GM18507 (cell line): ENCODE measurements around the gene ADCY7.

Experiments used
- DNase-seq: peaks from one replicate; pipeline ENCODE4 v3.0.0; 2011; ENCODE audit warnings: low read depth; ENCODE audit not compliant: insufficient read length; ENCODE audit errors: extremely low spot score
- FAIRE-seq: peaks from 2 replicates; lab custom pipeline; 2011; peaks lifted over from hg19 to GRCh38; lab: Jason Lieb, UNC

ADCY7 gene

DNA sequence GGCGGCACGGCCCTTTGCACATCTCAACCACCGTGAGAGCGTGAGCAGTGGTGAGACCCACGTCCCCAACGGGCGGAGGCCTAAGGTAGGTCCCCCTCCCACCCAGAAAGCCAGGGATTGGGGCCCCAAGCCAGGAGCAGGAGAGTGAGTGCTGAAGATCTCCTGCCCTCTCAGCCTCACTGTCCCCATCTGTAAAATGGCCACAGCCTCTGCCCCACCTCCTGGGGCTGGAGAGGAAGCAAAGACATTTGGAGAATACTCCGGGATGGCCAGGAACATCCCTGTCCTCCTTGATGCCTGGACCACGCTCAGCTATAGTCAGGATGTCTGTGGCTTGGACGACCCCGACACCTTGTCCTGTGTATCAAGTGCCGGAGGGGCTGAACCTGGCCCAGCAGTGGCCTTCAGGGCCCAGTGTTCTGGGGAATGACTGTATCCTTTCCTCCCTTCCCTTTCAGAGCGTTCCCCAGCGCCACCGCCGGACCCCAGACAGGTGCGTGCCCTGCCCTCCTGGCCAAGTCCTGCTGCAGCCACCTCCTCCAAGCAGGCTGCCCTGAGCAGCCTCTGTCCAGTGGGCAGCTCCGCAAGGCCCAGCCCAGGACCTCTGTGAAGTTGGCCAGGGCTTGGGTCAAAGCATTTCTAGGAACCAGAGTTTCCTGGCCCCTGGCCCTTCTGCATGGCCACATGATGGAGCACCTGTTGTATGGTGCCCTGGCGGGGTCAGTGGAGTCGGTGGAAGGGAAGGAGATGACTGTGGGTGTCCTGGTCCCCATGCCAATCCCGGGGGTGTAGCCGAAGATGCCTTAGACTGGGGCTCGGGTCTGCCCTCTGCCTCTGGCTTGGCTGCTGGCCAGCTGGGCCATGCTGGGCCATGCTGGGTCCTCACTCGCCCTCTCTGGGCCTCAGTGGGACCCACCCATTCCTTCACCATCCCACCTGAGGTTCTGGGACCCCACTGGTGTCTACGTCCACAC, 38.4 kb downstream of the ADCY7 start:
- DNase-seq (no peak), FAIRE-seq (no peak)

DNA sequence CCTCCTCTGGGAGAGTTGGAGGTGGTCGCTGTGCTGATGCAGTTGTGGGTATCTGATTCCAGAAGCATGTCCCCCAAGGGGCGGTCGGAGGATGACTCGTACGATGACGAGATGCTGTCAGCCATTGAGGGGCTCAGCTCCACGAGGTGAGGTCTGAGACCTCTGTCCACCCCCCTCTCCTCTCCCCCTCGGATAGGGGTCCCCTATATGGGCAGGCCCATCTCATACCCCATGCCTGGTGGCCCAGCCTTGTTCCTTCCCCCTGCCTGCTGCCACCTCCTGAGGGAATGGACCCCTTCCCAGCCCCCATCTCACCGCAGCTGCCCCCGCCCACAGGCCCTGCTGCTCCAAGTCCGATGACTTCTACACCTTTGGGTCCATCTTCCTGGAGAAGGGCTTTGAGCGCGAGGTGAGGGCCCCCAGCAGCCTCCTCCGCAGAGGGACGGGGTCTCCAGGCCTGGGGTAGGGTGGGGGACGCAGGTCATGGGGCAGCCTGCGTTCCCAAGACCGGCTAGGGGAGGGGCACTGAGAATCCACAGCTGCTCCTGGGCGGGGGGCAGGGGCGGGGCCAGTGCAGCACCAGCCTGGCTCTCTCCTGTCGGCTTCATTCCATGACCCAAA, 39.2 kb downstream of the ADCY7 start:
- no peak for DNase-seq
- no peak for FAIRE-seq

DNA sequence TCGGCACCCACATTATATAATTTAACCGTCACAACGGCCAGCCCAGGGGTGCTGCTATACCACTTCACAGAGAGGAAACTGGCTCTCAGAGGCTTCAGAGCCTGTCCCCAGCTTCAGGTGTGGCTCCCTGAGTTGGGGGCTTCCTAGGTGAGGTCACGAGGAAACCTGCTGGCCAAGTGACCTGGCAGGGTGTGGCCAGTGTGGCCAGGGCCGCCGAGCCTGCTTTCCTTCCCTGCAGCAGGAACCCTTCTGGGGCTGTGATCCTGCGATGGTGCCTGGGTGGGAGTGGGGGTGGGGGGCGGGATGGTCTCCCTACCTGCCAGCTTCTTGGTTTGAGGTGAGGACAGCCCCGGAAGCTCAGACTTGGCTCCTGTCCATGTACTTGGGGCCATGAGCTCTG, 39.9 kb downstream of the ADCY7 start:
- FAIRE-seq, result no peak

DNA sequence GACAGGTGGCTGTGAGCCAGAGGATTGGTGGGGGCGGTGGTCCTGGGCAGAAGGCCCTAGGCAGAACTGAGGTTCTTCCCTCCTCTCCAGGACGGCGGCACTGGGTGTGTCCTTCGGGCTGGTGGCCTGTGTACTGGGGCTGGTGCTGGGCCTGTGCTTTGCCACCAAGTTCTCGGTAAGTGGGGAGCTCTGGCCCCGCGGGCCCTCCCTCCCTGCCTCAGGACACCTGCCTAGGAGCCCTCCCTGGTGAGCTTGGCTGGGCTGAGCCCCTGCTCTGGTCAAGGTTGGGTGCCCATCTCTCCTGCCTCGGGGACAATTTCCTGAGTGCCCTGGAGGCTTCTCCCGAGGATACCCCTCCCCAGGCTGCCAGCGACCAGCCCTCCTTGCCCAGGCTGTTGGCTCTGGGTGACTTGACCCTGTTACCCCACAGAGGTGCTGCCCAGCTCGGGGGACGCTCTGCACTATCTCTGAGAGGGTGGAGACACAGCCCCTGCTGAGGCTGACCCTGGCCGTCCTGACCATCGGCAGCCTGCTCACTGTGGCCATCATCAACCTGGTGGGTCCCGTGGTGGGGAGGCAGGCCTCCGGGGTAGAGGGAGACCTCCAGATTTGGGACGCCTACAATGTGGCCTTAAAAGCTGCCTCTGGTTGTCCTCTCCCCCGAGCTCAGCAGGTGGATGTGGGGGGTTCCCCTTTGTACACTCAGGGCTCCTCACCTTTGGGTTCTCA, 42.0 kb downstream of the ADCY7 start:
- FAIRE-seq, result no peak
- no peak for DNase-seq

More for the DNA sequence above, 39.9 kb downstream of the ADCY7 start:
- no peak for DNase-seq

DNA sequence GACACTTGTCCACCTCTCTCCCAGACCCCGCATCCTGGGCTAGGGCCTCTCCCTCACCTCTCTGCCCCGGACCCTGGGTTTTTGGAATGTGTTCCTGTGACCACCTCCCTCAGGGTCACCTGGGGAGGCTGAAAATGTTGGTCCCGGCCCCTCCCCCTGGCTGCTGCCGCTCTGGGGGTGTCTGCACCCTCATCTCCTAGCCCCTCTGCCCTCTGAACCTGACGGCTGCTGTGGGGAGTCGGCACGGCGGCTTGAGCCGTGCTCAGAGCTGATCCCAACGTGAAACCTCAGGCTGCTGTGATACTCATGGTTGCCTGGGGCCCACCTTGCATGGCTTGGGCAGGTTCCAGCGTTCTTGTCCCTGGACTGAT, 42.8 kb downstream of the ADCY7 start:
- FAIRE-seq (no peak), DNase-seq (no peak)

DNA sequence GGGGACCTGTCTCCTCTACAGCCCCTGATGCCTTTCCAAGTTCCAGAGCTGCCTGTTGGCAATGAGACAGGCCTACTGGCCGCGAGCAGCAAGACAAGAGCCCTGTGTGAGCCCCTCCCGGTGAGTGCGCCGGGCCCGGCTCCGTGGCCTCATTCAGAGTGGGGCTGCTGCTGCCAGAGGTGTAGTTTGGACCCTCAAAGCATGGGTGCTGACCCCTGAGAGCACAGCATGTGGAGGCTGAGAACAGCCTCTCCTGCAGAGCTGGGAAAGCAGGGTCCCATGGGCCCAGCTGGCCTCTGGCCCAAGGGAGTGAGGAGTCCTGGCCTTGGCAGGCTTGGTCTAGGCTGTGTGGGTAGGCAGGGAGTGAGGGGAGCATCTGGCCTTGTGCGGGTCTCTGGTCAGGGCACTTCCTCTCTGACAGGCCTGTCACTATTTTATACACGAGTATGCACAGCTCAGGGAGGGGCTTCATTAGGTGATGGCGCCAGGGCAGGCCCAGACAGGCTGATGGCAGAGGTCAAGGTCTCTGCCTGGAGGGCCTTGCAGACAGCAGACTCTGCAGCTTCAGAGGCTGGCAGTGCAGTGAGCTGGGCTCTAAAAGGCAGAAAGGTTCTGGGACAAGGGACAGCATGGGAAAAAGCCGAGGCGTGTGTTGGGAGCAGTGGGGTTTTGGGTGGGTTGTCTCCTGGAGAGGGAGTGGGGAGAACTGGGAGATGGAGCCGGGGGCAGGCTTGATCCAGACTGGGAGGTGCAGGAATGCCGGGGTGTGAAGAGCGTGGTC, 43.4 kb downstream of the ADCY7 start:
- DNase-seq, result no peak
- no peak for FAIRE-seq

DNA sequence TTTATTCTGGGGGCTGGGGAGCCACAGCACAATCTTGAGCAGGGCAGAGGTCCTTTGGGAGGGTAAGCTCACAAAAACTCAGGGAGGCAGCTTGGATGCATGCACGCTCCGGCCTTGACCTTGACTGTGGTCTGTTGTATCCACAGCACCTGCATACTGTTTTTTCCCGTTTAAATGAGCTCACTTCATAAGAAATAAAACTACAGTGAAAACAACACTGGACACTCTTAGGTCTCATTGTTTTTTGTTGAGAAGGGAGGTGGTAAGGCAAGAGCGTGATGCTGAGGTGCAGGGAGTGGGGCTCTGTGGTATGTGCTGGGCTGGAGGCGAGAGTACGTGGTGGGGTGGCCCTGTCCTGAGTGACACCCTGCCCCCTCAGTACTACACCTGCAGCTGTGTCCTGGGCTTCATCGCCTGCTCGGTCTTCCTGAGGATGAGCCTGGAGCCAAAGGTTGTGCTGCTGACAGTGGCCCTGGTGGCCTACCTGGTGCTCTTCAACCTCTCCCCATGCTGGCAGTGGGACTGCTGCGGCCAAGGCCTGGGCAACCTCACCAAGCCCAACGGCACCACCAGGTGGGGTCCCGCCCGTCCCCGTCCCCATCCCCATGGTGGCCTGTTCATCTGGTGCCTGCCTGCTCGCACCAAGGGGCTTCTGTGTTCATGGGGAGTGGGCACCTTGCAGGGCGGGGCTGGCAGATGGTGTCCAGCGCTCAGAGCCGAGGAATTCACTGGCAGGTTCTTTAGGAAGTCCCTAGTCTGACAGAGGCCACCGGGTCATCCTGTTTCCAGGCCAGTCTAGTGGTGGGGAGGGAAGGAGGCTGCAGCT, 44.2 kb downstream of the ADCY7 start:
- FAIRE-seq (no peak), DNase-seq (no peak)

DNA sequence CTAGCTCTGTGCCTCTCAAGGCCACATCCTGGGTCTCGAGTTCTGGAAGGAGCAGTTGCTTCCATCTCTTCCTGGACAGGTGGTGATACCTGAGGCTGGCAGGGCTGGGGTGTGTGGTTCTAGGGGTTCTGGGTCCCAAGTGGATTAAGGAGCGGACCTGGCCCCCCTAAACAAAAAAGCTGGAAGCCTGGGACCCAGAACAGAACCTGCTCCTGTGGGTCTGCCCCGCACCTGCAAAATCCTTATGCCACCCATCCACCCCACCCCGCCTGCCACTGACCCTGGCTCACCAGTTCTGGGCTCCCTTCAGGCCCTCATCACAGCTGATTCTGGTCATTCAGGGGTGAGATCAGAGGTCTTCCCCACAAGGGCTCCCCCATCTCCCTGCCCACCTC, 44.8 kb downstream of the ADCY7 start:
- DNase-seq (no peak), FAIRE-seq (no peak)

DNA sequence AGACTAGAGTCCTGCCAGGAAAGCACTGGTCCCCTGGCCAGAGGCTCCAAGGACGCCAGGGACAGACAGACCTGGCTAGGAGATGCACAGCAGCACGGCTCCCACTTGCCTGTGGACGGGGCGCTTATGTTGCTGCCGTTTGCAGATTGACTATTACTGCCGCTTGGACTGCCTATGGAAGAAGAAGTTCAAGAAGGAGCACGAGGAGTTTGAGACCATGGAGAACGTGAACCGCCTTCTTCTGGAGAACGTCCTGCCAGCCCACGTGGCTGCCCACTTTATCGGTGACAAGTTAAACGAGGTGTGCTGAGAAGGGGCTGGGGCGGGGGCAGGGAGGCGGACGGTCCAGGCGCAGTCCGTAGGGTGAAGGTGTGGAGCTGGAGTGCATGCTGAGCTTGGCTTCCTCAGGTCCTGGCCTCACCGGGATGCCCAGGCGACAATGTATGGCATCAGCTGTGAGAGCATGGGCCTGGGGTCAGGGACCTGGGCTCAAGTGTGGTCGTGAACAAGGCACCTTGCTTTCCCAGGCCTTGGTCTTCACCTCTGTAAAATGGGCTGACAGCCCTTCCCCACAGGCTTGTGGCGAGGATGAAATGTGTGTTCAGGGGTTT, 45.6 kb downstream of the ADCY7 start:
- no peak for FAIRE-seq

DNA sequence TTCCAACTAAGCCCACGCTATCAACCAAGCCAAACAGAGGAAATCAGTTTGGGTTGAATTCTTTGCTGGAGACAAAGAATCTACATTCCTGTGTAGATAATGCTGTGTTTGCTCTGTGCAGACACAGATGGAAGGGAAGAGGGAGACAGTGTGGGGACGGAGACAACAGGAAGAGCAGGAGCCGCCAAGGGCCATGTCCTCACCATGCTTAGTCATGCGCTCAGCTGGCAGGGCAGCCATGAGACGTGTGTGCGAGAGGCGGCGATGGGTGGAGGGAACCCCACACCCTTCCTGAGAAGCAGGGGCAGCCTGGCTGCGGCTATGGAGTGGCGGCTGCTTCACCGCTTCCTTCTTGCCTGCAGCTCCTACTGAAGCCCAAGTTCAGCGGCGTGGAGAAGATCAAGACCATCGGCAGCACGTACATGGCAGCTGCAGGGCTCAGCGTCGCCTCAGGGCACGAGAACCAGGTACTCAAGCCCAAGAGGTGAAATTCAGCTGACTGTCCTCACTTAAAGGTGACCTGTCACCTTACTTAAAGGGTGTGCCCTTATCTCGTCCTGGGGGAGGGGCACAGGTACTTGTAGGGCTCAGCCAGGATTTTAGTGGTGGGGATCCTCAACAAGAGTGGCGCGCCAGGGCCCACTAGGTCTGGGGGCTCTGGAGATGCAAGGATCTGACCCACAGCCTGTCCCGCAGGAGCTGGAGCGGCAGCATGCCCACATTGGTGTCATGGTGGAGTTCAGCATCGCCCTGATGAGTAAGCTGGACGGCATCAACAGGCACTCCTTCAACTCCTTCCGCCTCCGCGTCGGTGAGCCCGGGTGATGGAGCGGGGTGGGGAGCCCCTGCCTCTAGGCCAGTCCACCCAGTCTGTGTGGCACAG, 47.5 kb downstream of the ADCY7 start:
- DNase-seq, result no peak
- no peak for FAIRE-seq

More for the DNA sequence above, 45.6 kb downstream of the ADCY7 start:
- no peak for DNase-seq

DNA sequence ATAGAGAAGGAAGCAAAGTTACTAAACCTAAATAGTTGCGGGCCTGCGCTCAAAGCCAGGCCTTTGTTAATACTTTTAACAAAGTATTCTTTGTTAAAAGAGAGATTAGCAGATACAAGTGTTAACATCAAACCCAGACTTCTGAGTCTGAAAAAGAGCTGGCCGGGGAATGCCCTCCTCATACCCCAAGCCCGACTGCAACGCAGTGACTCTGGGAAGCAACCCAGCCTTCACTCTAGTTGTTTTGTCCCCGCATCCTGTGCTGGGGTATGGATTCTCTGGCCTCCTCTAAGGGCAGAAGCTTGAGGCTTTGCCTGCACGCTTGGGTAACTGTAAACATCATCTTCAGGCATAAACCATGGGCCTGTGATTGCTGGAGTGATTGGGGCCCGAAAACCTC, 48.3 kb downstream of the ADCY7 start:
- FAIRE-seq (no peak), DNase-seq (no peak)

DNA sequence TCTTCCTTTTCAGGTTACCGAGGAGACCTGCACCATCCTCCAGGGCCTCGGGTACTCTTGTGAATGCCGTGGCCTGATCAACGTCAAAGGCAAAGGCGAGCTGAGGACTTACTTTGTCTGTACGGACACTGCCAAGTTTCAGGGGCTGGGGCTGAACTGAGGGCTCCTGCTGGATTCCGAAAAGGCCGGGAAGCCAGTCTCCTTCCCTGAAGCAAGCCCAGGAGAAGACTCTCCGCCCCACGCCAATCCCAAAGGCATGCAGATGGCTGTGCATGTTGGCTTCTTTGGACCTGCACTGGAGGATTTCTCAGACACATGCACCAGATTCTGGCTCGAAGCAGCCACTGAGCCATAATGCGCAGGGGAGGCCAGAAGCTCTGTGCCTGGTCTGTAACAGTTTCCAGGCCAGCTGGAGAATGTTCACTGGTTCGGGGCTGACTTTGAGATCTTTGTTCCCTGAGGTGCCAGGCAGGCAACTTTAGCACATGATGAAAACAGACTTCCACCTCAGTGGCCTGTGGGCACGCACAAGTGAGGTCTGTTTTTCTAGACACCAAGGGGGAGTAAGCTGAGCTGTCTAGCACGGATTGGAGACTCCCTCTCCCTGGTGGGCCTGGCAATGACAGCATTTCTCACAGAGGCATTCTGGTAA, 49.1 kb downstream of the ADCY7 start:
- DNase-seq (no peak), FAIRE-seq (no peak)

DNA sequence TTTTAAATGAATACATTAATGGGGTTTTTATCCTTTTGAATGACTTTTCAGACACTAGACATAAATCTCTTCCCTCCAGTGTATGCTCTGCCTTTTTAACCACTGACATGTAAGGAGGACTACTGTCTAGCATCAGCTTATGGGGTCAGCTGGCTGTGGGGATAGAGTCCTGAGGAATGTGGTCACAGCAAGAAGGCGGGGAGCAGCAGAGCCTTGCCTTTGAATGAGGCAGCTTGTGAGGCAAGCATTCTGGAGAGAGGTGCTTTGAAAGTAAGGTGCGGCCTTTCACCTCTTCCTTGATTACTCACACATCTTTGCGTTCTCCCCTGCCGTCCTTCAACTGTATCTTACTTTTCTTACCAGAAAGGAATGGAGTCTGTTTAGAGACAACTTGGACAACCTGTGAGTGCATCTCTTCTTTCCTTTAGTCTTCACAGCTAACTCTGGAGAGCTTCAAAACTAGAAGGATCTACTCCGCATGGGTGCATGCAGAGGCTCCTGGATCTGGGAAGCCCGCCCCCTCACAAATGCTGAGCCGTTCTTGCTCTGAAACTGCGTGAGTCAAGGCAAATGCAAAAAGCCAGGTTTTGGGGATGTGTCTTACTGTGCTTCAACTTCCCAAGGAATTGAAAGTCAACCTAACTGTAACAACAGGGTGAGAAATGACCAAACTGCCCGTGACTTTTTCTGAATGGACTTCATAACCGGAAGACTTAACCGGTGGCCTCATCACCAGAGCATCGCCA, 49.9 kb downstream of the ADCY7 start:
- DNase-seq, result no peak
- FAIRE-seq, result no peak

DNA sequence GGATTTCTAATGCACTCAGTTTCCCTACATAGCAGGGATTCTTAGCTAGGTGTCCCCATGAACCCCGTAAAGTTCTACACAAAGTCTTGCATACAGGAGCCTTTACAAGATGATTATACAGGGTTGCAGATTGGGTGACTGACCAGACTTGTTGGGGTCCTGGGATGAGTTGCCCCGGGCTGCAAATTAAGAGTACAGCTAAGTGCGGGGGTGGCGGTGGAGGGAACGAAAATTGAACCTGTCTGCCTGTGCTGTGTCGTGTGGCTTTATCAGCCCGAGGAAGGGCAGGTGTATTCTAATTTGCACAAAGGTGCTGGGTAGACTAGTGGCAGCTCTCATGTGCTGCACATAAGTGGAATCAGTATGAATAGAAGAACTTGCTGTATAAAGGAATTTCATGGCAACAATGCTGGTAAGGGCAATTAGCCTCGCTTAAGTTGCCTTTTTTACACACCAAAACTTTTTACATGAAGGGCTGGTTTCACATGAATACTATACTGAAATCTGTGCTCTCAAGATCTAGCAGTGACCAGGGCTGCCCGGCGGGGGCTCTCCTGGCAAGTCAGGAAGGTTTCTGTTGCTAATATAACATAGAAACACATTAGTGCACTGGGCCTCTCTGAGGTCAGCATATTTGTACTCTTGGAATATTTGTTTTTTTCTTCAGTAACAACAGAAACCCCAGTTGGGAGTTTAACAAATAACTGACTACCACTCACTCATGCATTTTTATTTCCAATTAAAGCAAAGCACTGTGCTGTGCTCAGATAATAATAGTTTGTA, 50.7 kb downstream of the ADCY7 start:
- no peak for DNase-seq
- FAIRE-seq, result no peak

DNA sequence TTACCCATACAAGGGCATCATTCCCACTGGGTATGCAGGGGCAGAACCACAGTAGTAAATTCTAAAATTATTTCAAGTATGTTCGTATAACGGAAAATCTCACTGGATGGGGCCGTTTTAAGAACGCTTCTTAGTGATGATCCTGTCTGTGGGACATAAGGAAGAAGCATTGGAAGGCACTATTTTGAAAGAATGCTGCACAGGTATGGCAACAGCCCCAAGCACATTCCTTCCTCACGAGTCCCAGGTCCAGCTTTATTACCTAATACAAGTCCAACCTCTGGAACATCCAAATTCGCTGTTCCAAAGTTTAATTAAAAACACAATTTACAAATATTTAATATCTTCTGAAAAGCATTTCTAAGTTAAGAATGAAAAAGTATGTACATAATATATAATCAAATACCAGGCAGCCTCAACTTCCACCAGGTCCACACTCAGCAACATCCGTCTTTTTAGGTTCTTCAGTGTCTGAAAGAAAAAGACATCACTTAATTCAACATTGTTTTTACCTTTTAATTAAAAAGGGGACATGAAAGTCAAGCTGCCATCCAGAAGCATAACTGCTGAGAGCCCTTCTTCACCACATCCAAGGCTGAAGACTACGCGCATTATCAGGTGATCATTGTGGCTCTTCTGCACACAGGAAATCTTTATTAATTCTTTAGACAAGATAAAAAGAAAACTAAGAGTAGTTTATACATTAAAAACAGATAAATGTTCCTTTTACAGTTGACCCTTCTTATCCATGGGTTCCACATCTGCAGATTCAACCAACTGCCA, 52.6 kb downstream of the ADCY7 start:
- DNase-seq (no peak), FAIRE-seq (no peak)
